Ovary (tissue), 3 donors: ENCODE measurements around the gene RNF2.

Experiments
- EP300 ChIP-seq: sonication (generic); formaldehyde crosslinking; IDR thresholded peaks from one replicate; pipeline ENCODE4 v1.6.1; 2017; ENCODE audit warnings: antibody characterized with exemption
- TF ChIP-seq, protein P1 (sequence below), 3 donors: fragments of 450-650 bp in 2 of 3; fragments of 200-600 bp in 1 of 3; IDR thresholded peaks; one replicate each; pipeline versions ENCODE4 v1.5.1 to v1.8.0; 2016 to 2022; ENCODE audit warnings: antibody characterized with exemption in 3 of 3, mild to moderate bottlenecking in 1 of 3
- donor health status: DM: no; HTN: no; CAD: no.

- TF ChIP-seq, protein P1, sequence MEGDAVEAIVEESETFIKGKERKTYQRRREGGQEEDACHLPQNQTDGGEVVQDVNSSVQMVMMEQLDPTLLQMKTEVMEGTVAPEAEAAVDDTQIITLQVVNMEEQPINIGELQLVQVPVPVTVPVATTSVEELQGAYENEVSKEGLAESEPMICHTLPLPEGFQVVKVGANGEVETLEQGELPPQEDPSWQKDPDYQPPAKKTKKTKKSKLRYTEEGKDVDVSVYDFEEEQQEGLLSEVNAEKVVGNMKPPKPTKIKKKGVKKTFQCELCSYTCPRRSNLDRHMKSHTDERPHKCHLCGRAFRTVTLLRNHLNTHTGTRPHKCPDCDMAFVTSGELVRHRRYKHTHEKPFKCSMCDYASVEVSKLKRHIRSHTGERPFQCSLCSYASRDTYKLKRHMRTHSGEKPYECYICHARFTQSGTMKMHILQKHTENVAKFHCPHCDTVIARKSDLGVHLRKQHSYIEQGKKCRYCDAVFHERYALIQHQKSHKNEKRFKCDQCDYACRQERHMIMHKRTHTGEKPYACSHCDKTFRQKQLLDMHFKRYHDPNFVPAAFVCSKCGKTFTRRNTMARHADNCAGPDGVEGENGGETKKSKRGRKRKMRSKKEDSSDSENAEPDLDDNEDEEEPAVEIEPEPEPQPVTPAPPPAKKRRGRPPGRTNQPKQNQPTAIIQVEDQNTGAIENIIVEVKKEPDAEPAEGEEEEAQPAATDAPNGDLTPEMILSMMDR (IDR thresholded peaks at IDR 0.05), result no peak
- no peak for TF ChIP-seq EP300
Measured at GRCh38 chr1:185059950-185060571, 14.7 kb downstream of the RNF2 start.
